Hippocampal formation (tissue), 2 donors: ENCODE measurements around the gene PPP4R1.
A peak's percentile ranks its signal among the peaks of the same experiment; 100 is the strongest.
"Not testable (repeated sequence)": the region's sequence is repeated elsewhere in the genome, so short reads cannot be mapped to it uniquely, and the experiment has no call there.

Experiments used
- DNase-seq, 2 donors: peaks; one replicate each; lab custom pipeline; 2025; lab: John Stamatoyannopoulos, UW

The PPP4R1 gene

GRCh38 chr18:9628984-9629383, 14.6 kb upstream of the PPP4R1 start:
- no peak for DNase-seq

- no peak for DNase-seq
Measured at GRCh38 chr18:9627642-9628041, 13.3 kb upstream of the PPP4R1 start.

GRCh38 chr18:9619990-9620389, 5.6 kb upstream of the PPP4R1 start:
- DNase-seq = no peak

GRCh38 chr18:9619545-9619944, 5.2 kb upstream of the PPP4R1 start:
- no peak for DNase-seq

GRCh38 chr18:9619056-9619455, 4.7 kb upstream of the PPP4R1 start:
- DNase-seq = no peak

GRCh38 chr18:9617006-9617542, 2.7 kb upstream of the PPP4R1 start:
- no peak for DNase-seq

- DNase-seq = no peak
Measured at GRCh38 chr18:9616049-9616448, 1.7 kb upstream of the PPP4R1 start.

GRCh38 chr18:9615280-9615797, 980 bp upstream of the PPP4R1 start:
- no peak for DNase-seq

- DNase-seq = peak; percentile 37 to 64
Measured at GRCh38 chr18:9613550-9614400, 584 bp downstream of the PPP4R1 start.

GRCh38 chr18:9612977-9613376, 1.4 kb downstream of the PPP4R1 start:
- no peak for DNase-seq

GRCh38 chr18:9612215-9612830, 2.0 kb downstream of the PPP4R1 start:
- DNase-seq = peak; percentile 2 to 71

GRCh38 chr18:9609190-9609589, 5.2 kb downstream of the PPP4R1 start:
- no peak for DNase-seq

GRCh38 chr18:9608728-9609127, 5.6 kb downstream of the PPP4R1 start:
- no peak for DNase-seq

- DNase-seq = no peak
Measured at GRCh38 chr18:9608298-9608697, 6.1 kb downstream of the PPP4R1 start.

GRCh38 chr18:9607111-9607510, 7.2 kb downstream of the PPP4R1 start:
- DNase-seq = not testable (repeated sequence)

- DNase-seq = no peak
Measured at GRCh38 chr18:9606039-9606438, 8.3 kb downstream of the PPP4R1 start.

- DNase-seq = no peak
Measured at GRCh38 chr18:9604348-9604747, 10.0 kb downstream of the PPP4R1 start.

- DNase-seq = no peak
Measured at GRCh38 chr18:9599328-9599727, 15.0 kb downstream of the PPP4R1 start.

GRCh38 chr18:9597609-9598008, 16.8 kb downstream of the PPP4R1 start:
- no peak for DNase-seq

- no peak for DNase-seq
Measured at GRCh38 chr18:9596843-9597526, 17.4 kb downstream of the PPP4R1 start.

- DNase-seq = no peak
Measured at GRCh38 chr18:9596226-9596625, 18.1 kb downstream of the PPP4R1 start.

GRCh38 chr18:9594823-9595596, 19.3 kb downstream of the PPP4R1 start:
- DNase-seq = no peak
